AG04450 (cell line): Measurements from ENCODE around the gene PARD3B. TPM values are rescaled to one million over a fixed set of nuclear protein-coding genes. Genes with fewer than 3 reads are reported as not detected.

ENCODE experiments used
- CTCF ChIA-PET: fragments of 300-600, 350-600 bp; formaldehyde crosslinking; extraction: SDS; loops from one replicate; lab custom pipeline; 2022; ENCODE audit warnings: antibody characterized with exemption, inconsistent platforms; lab: Charles Lee
- POLR2A ChIA-PET: fragments of 350-600 bp; formaldehyde crosslinking; extraction: SDS; loops from one replicate; lab custom pipeline; 2021; ENCODE audit warnings: antibody characterized with exemption, inconsistent platforms; lab: Yijun Ruan, JAX
- DNase-seq: peaks from one replicate; pipeline ENCODE4 v3.0.0-alpha.2; 2011; ENCODE audit warnings: low read depth, low spot score
- H3K27ac ChIP-seq: one replicate; pipeline ENCODE4 v1.5.1; 2012; ENCODE audit warnings: low read depth, low read length, control low read depth
- H3K27me3 ChIP-seq: one replicate; pipeline ENCODE4 v1.6.0; 2012; ENCODE audit warnings: low read length; ENCODE audit not compliant: control insufficient read depth, insufficient read depth
- H3K4me3 ChIP-seq: 2 replicates; pipeline ENCODE4 v1.5.1; 2011; ENCODE audit warnings: mild to moderate bottlenecking, low read depth, low read length, control low read depth
- H3K9me3 ChIP-seq: 2 replicates; pipeline ENCODE4 v1.5.1; 2012; ENCODE audit warnings: low read length; ENCODE audit not compliant: control insufficient read depth, insufficient read depth
- polyA plus RNA-seq: library from polyadenylated mRNA; depleted of rRNA; stranded (reverse); fragments of >200 nt; gene quantifications from 2 replicates; pipeline ENCODE4 v1.2.3, GENCODE V29; 2011
- TF ChIP-seq, protein P1 (sequence below): IDR thresholded peaks from 2 replicates; pipeline ENCODE4 v1.5.1; 2011; ENCODE audit warnings: low read depth, low read length, control low read depth, inconsistent platforms

PARD3B gene
- polyA plus RNA-seq, 1 experiment, result 8.5 TPM

DNA sequence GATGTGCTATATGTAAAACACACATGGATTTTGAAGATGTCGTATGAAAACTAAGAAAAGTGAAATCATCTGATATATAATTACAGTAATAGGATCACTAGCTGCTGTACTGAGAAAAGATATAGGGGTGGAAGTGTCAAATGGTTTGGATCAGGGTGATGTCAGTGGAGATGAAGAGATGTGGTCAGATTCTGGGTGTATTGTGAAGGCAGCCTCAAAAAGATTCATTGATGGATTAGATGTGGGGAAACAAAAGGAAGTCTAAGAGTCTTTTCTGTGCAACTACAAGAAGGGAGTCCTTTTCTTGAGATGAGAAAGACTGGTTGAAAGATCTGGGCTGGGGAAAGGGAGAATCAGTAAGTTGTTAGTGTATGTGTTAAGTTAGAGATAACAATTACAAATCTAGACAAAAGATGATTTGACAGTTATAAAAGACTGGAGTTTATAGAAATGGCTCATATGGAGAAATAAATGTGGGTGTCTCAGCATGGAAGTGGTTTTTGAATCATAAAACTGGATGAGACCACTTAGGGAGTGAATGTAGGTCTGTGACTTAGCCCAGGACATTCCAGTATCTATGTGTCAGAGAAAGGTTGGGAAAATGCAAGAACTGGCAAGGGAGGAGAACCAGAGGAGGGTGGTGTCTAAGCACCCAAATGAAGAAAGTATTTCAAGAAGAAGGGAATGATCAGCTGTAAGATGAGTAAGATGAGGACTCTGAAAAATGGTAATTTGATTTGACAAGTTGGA lies 347.4 kb downstream of the PARD3B start:
- ChIA-PET POLR2A (no interaction called here), CTCF (no interaction called here)
- no peak for DNase-seq
- no peak overlapping the region for H3K27ac ChIP-seq
- no peaks in the 10 kb centered on the region for H3K9me3 ChIP-seq
- no peak overlapping the region for H3K4me3 ChIP-seq
- no peaks in the 10 kb centered on the region for H3K27me3 ChIP-seq
- TF ChIP-seq, protein P1, sequence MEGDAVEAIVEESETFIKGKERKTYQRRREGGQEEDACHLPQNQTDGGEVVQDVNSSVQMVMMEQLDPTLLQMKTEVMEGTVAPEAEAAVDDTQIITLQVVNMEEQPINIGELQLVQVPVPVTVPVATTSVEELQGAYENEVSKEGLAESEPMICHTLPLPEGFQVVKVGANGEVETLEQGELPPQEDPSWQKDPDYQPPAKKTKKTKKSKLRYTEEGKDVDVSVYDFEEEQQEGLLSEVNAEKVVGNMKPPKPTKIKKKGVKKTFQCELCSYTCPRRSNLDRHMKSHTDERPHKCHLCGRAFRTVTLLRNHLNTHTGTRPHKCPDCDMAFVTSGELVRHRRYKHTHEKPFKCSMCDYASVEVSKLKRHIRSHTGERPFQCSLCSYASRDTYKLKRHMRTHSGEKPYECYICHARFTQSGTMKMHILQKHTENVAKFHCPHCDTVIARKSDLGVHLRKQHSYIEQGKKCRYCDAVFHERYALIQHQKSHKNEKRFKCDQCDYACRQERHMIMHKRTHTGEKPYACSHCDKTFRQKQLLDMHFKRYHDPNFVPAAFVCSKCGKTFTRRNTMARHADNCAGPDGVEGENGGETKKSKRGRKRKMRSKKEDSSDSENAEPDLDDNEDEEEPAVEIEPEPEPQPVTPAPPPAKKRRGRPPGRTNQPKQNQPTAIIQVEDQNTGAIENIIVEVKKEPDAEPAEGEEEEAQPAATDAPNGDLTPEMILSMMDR, result no peak

DNA sequence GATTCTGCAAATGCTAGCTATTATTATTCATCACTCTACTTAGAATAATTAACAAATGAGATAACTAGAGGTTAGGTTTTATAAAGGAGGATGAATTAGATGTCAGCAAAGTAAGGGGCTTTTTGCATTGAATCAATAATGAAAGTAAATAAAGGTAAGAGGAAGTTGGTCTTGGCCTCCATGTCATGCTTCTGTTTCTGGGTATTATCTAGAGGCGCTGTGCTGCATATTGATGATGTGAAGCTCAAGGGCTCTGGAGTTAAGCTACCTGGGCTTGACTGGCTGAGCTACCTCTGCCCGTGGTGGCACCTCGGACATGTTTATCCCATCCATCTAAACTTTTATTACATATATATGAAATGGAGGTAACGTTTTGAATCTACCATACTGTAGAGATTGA lies 350.9 kb downstream of the PARD3B start:
- ChIA-PET POLR2A (no interaction called here), CTCF (no interaction called here)
- no peak overlapping the region for H3K4me3 ChIP-seq
- no peaks in the 10 kb centered on the region for H3K27me3 ChIP-seq
- H3K27ac ChIP-seq, result no peak overlapping the region
- TF ChIP-seq, protein P1, result no peak
- no peak for DNase-seq
- H3K9me3 ChIP-seq, result no peaks in the 10 kb centered on the region

GRCh38 chr2:204897561-204897960 lies 352.3 kb downstream of the PARD3B start:
- ChIA-PET POLR2A (no interaction called here), CTCF (interaction anchor here (1.0 kb wide), 1 partner anchor 26 kb away, joined by 3 read pairs; no protein-coding TSS in a partner anchor)
- TF ChIP-seq, protein P1, result no peak
- Histone ChIP-seq H3K4me3 (no peak overlapping the region), H3K27me3 (no peaks in the 10 kb centered on the region), H3K27ac (no peak overlapping the region), H3K9me3 (no peaks in the 10 kb centered on the region)
- DNase-seq, result no peak

DNA sequence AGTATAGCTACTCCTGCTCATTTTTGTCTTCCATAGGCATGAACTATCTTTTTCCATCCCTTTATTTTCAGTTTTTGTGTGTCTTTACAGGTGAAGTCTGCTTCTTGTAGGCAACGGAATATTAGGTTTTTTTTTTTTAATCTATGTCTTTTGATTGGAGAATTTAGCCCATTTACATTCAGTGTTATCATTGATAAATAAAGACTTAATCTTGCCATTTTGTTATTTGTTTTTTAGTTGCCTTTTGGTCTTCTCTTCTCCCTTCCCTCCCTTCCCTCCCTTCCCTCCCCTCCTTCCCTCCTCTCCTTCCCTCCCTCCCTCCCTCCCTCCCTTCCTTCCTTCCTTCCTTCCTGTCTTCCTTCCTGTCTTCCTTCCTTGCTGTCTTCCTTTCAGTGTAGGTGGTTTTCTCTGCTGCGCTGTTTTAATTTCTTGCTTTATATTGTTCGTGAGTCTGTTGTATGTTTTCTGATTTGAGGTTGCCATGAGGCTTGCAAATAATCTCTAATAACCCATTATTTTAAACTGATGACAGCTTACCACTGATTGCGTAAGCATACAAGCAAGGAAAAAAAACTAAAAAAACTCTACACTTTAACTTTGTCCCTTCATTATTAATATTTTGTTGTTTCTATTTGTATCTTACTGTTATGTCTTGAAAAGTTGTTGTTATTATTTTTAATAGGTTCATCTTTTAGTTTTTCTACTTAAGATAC lies 353.8 kb downstream of the PARD3B start:
- ChIA-PET POLR2A (no interaction called here), CTCF (interaction anchor here (1.0 kb wide), 1 partner anchor 23 kb away, joined by 3 read pairs; no protein-coding TSS in a partner anchor)
- no peak overlapping the region for H3K4me3 ChIP-seq
- DNase-seq, result no peak
- TF ChIP-seq, protein P1, result no peak
- no peaks in the 10 kb centered on the region for H3K27me3 ChIP-seq
- H3K27ac ChIP-seq, result no peak overlapping the region
- H3K9me3 ChIP-seq, result no peaks in the 10 kb centered on the region

DNA sequence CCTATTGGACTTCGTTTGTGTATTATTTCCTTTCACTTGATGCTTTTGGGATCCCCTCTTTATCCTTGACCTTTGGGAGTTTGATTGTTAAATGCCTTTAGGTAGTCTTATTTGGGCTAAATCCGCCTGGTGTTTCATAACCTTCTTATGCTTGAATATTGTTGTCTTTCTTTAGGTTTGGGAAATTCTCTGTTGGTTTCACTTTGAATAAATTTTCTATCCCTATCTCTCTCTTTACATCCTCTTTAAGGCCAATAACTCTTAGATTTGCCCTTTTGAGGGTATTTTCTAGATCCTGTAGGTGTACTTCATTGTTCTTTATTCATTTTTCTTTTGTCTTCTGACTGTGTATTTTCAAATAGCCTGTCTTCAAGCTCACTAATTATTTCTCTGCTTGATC lies 354.7 kb downstream of the PARD3B start:
- no peaks in the 10 kb centered on the region for H3K27me3 ChIP-seq
- DNase-seq, result no peak
- no peaks in the 10 kb centered on the region for H3K9me3 ChIP-seq
- ChIA-PET POLR2A (no interaction called here), CTCF (interaction anchor here (0.6 kb wide), 1 partner anchor 1092 kb away, joined by 4 read pairs; no protein-coding TSS in a partner anchor)
- no peak overlapping the region for H3K4me3 ChIP-seq
- TF ChIP-seq, protein P1, result no peak
- no peak overlapping the region for H3K27ac ChIP-seq
